Large intestine (tissue), 3 donors: ENCODE measurements around the gene C1GALT1C1. TPM values are rescaled to one million over a fixed set of nuclear protein-coding genes. Genes with fewer than 3 reads are reported as not detected.
"Not testable (repeated sequence)": the region's sequence is repeated elsewhere in the genome, so short reads cannot be mapped to it uniquely, and the experiment has no call there.

Source experiments
- DNase-seq, 2 donors: peaks; one replicate each; pipeline versions ENCODE4 v3.0.0 to v3.0.0-alpha.2; 2013
- H3K27ac ChIP-seq: one replicate; pipeline ENCODE4 v1.5.1; 2013; ENCODE audit warnings: low read length
- H3K27me3 ChIP-seq: 2 replicates; pipeline ENCODE4 v1.6.1; 2013; ENCODE audit warnings: low read length; ENCODE audit not compliant: control insufficient read depth, insufficient read depth
- H3K36me3 ChIP-seq: 2 replicates; pipeline ENCODE4 v1.6.1; 2013; ENCODE audit warnings: low read length; ENCODE audit not compliant: control insufficient read depth, insufficient read depth
- H3K4me1 ChIP-seq: one replicate; pipeline ENCODE4 v1.6.1; 2013; ENCODE audit warnings: low read length; ENCODE audit not compliant: control insufficient read depth, insufficient read depth
- H3K4me3 ChIP-seq: one replicate; pipeline ENCODE4 v1.5.1; 2013; ENCODE audit warnings: low read length
- H3K9me3 ChIP-seq: one replicate; pipeline ENCODE4 v1.6.1; 2013; ENCODE audit warnings: mild to moderate bottlenecking, low read depth, low read length, moderate library complexity; ENCODE audit not compliant: control insufficient read depth
- WGBS: methylation state at CpG from one replicate; pipeline ENCODE4 v1.1.5; 2013; ENCODE audit warnings: low lambda C conversion rate; ENCODE audit not compliant: insufficient coverage; 5-methylcytosine and 5-hydroxymethylcytosine counted together
- polyA plus RNA-seq: library from polyadenylated mRNA; unstranded; fragments of 120-200 nt; gene quantifications from one replicate; pipeline ENCODE4 v1.2.1, GENCODE V29; 2013

The C1GALT1C1 gene
- polyA plus RNA-seq, 1 donor = 25.5 TPM

DNA sequence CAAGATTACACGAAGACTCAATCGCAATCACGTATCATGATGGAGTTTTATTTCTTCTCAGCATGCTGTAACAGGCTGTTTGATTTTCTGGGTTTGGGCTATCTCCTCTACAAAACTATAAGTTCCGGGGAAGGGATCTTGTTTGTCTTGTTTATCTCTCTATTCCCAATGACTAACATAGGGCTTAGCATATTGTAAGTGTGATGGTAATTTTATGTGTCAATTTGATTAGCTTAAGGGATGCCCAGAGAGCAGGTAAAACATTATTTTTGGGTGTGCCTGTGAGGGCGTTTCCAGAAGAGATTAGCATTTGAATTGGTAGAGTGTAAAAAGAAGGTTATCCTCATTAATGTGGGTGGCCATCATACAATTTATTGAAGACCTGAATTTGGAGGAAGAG is 32.8 kb upstream of the C1GALT1C1 start:
- no CpG with 5 or more reads among the region's 5 CpGs for WGBS
- Histone ChIP-seq H3K36me3 (no peaks in the 10 kb centered on the region), H3K4me1 (no peaks in the 10 kb centered on the region), H3K27me3 (no peaks in the 10 kb centered on the region), H3K27ac (no peak overlapping the region), H3K4me3 (no peak overlapping the region), H3K9me3 (no peaks in the 10 kb centered on the region)
- no peak for DNase-seq

DNA sequence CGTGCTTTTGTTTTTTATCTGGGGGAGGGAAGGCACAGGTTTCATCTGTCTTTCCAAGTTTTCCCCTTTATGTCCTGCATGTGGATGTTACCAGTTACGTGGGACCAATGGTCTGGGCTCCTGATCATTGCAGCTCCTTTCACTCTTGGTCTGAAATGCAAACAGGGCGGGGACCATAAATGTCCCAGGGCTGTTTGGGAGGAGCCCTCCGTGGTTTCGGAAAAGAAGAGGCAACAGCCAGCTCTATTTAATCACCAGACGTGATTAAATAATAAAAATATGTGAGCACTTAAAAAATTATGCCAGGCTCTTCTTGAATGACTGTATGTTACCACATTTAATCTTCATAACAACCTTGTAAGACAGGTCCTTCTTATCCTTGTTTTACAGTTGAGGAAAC is 30.8 kb upstream of the C1GALT1C1 start:
- Histone ChIP-seq H3K36me3 (no peaks in the 10 kb centered on the region), H3K4me3 (no peak overlapping the region), H3K27ac (no peak overlapping the region), H3K9me3 (no peaks in the 10 kb centered on the region), H3K27me3 (no peaks in the 10 kb centered on the region), H3K4me1 (no peaks in the 10 kb centered on the region)
- no CpG with 5 or more reads among the region's 6 CpGs for WGBS
- DNase-seq = no peak

DNA sequence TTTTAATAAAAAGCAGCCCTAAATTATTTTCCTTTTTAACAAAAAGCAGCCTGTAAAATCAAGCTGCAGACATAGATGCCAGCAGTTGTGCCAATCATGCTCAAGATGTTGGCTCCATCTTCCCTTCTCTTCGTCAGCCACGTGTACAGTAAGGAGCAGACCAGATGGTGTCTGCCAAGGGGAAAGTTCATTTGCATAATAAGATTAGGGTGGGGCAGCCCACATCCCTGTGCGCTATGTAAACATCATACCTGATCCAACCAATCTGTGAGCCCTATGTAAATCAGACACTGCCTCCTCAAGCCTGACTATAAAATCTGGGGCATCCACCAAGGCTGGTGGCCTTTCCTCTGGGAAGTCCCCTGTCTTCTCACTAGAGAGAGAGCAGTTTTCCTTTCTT is 23.1 kb upstream of the C1GALT1C1 start:
- no peak overlapping the region for H3K27ac ChIP-seq
- no peaks in the 10 kb centered on the region for H3K4me1 ChIP-seq
- WGBS = no CpG with 5 or more reads among the region's 3 CpGs
- H3K4me3 ChIP-seq = no peak overlapping the region
- no peaks in the 10 kb centered on the region for H3K36me3 ChIP-seq
- no peak for DNase-seq
- no peaks in the 10 kb centered on the region for H3K9me3 ChIP-seq
- H3K27me3 ChIP-seq = no peaks in the 10 kb centered on the region

DNA sequence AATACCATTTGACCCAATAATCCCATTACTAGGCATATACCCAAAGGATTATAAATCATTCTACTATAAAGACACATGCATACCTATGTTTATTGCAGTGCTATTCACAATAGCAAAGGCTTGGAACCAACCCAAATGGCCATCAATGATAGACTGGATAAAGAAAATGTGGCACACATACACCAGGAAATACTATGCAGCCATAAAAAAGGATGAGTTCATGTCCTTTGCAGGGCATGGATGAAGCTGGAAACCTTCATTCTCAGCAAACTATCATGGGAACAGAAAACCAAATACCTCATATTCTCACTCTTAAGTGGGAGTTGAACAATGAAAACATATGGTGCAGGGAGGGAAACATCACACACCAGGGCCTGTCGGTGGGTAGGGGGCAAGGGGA is 22.4 kb upstream of the C1GALT1C1 start:
- DNase-seq, H3K4me1 ChIP-seq, H3K27me3 ChIP-seq, H3K27ac ChIP-seq, H3K4me3 ChIP-seq, H3K9me3 ChIP-seq, H3K36me3 ChIP-seq: not testable (repeated sequence)
- no CpG with 5 or more reads among the region's 1 CpG for WGBS

DNA sequence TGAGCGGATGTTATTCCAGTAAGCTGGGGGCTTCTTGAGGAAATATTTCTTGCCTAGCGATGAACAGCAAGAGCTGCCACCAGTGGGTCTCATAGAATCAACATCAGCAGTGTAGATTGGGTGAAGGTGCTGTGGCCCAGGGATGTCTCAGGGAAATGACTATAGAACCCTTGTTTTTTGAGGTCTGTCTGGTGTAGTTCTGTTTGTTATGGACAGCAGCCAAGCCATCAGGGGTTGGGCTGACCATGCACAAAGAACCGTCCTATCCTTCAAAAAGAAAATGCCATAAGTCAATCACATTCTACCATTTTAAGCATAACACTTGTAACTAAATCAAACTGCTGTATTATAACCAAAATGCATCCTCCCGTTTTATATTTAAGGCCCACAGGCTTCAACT is 17.3 kb upstream of the C1GALT1C1 start:
- H3K4me1 ChIP-seq = no peaks in the 10 kb centered on the region
- H3K27ac ChIP-seq = no peak overlapping the region
- no peaks in the 10 kb centered on the region for H3K9me3 ChIP-seq
- H3K4me3 ChIP-seq = no peak overlapping the region
- WGBS = no CpG with 5 or more reads among the region's 4 CpGs
- no peak for DNase-seq
- H3K36me3 ChIP-seq = no peaks in the 10 kb centered on the region
- H3K27me3 ChIP-seq = no peaks in the 10 kb centered on the region

DNA sequence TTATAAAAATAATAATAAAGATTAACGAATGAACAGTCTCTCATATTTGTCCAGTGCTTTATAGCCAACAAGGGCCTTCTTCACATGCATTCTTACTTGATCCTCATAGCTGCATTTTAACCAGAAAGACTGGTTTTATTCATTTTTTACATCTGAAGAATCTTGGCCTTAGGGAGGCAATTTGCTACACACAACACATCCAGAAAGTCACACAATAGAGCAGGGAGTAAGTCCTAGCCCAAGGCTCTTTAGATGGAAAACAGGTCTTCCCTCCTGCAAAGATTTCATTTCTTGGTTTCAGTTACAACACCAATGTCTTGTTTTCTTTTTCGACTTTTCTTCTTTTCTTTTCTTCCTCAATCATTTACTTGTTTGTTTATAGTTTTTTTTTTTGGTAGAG is 13.0 kb upstream of the C1GALT1C1 start:
- H3K27me3 ChIP-seq = no peaks in the 10 kb centered on the region
- no peak overlapping the region for H3K4me3 ChIP-seq
- DNase-seq = no peak
- no peaks in the 10 kb centered on the region for H3K9me3 ChIP-seq
- H3K36me3 ChIP-seq = no peaks in the 10 kb centered on the region
- no peak overlapping the region for H3K27ac ChIP-seq
- H3K4me1 ChIP-seq = no peaks in the 10 kb centered on the region
- WGBS = 100% methylated on average over 1 of the region's 2 CpGs

DNA sequence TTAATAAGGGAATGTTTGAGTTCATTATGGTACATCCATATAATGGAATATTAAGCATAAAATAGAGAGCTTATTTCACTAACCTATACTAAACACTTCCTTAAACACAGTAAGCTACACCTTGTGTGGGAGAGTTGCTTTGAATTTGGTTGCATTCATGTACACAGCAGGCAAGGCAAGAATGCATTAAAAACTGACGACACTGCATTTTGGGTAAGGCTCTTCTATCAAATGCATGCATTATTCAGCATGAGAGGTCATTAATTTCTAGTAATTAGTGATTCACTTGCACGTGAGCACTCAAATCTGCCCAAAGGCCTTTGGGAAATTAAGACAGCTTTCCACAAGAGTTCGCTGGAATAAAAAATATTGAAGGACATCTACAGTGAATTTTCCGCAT is 8.8 kb upstream of the C1GALT1C1 start:
- no peaks in the 10 kb centered on the region for H3K9me3 ChIP-seq
- H3K4me1 ChIP-seq = no peaks in the 10 kb centered on the region
- DNase-seq = no peak
- H3K4me3 ChIP-seq = no peak overlapping the region
- H3K27me3 ChIP-seq = no peaks in the 10 kb centered on the region
- no peaks in the 10 kb centered on the region for H3K36me3 ChIP-seq
- H3K27ac ChIP-seq = no peak overlapping the region
- WGBS = no CpG with 5 or more reads among the region's 4 CpGs

DNA sequence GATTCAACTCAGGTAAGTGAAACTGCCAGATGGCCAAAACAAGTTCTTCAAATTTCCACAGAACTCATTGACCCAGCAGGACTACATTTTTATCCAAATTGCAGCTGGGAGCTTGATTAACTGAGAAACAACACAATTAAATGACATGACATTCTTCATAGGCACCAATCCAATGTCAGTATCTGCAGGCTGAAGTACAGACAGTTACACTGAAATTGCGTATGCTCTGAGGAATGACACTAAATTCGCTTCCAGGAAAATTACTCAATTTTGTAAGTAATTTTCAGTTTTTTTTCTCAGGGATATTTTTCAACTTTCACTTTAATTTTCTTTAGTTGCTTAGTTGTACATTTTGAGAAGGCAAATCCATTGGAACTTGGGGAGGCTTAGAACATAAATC is 4.5 kb downstream of the C1GALT1C1 start:
- Histone ChIP-seq H3K27ac (no peak overlapping the region), H3K36me3 (no peaks in the 10 kb centered on the region), H3K27me3 (no peaks in the 10 kb centered on the region), H3K4me3 (no peak overlapping the region), H3K4me1 (peaks cover 2% of the 10 kb centered on the region), H3K9me3 (no peaks in the 10 kb centered on the region)
- WGBS = no CpG with 5 or more reads among the region's 2 CpGs
- DNase-seq = no peak

DNA sequence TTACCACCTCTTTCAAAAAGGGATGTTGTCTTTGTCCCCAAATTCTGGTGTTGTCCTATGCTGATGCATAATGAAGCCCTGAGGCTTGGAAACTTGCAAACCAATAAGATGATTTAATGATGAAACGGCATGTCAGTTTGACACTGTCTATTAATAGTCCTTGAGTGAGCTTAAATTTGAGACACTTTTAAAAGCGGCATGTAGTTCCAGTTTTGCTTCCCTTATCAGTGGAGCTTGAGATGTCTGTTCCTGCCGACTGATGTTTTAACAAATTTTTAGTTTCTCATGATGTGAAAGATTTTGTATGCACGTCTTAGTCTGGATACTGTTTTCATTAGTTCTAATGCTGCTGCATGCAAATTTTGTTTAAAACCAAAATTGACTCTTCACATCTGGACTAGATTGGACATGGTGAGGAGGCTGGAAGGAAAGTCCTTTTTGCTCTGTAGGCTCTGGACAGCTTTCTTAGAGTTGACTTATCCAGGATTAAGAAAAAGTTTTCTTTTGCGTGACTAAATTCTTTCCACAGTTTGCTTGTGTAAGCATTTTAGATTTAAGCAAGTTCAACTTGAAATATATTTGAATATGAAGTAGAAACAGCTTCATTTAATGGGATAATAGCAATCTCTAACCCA is 11.7 kb downstream of the C1GALT1C1 start:
- Histone ChIP-seq H3K36me3 (peaks cover 9% of the 10 kb centered on the region), H3K27me3 (no peaks in the 10 kb centered on the region), H3K9me3 (no peaks in the 10 kb centered on the region), H3K4me3 (no peak overlapping the region), H3K27ac (no peak overlapping the region), H3K4me1 (no peaks in the 10 kb centered on the region)
- no CpG with 5 or more reads among the region's 5 CpGs for WGBS
- no peak for DNase-seq

DNA sequence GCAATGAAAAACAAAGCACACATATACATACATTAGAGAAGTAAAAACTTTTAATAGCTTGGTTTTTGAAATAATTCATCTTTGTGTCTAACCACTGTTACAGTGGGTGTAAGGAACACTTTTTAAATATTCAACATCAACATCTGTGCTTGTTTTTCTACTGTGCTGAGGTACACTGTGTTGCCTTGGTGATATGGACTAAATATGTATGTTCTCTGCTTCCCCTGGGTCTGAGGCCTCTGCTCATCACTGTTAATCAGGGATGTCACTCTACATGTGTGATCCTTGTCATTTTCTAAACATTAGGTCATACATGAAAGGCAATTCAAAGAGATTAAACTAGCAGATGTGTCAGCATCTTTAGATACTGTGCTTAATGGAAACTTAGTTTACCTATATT is 15.0 kb downstream of the C1GALT1C1 start:
- H3K9me3 ChIP-seq = no peaks in the 10 kb centered on the region
- no peak for DNase-seq
- no peak overlapping the region for H3K27ac ChIP-seq
- peaks cover 9% of the 10 kb centered on the region for H3K36me3 ChIP-seq
- no peak overlapping the region for H3K4me3 ChIP-seq
- no peaks in the 10 kb centered on the region for H3K4me1 ChIP-seq
- H3K27me3 ChIP-seq = no peaks in the 10 kb centered on the region

DNA sequence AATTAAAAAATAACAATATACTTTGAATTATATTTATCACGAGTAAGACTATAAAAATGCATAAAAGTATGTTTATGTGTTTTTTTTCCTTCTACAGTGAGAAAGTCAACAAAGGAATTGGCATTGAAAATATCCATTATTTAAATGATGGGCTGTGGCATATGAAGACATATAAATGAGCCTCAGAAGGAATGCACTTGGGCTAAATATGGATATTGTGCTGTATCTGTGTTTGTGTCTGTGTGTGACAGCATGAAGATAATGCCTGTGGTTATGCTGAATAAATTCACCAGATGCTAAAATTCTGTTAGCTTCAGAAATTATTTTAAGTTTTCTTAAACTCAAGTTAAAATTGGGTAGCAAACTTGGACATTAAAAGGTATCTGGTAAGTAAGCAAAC is 17.8 kb downstream of the C1GALT1C1 start:
- Histone ChIP-seq H3K36me3 (peaks cover 10% of the 10 kb centered on the region), H3K4me1 (no peaks in the 10 kb centered on the region), H3K27ac (no peak overlapping the region), H3K9me3 (no peaks in the 10 kb centered on the region), H3K27me3 (no peaks in the 10 kb centered on the region), H3K4me3 (no peak overlapping the region)
- no peak for DNase-seq
- WGBS = no CpG with 5 or more reads among the region's 1 CpG
